ENCODE measurements around the gene CARMIL1.

The CARMIL1 gene

DNA sequence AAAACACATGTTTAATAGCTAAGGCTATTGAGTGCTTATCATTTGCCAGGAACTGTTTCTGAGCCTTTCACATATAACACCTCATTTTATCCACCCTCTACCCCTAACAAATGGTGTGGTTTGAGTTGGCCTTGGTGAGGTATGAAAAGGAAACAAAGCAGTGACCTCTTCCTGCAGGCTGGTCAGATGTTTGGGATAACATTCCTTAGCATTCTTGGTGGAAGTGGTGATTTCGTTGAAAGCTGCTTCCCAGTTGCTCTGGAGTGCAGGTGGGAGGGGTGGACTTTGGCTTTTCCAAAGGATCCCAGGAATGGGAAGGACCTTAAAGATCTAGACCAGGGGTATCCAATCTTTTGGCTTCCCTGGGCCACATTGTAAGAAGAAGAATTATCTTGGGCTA is 41.3 kb downstream of the CARMIL1 start:
- H3K79me2 ChIP-seq = peaks cover 8% of the 10 kb centered on the region
- no peak overlapping the region for H3K27ac ChIP-seq
- no peaks in the 10 kb centered on the region for H3K4me1 ChIP-seq
- no peaks in the 10 kb centered on the region for H3K9me3 ChIP-seq (ENCODE audit: control insufficient read depth, low read length)
- TF ChIP-seq CTCF (IDR thresholded peaks at IDR 0.05) = no peak
- H3K36me3 ChIP-seq (ENCODE audit: control insufficient read depth, insufficient read depth, low read length) = no peaks in the 10 kb centered on the region
- no peak overlapping the region for H2AFZ ChIP-seq
- H3K4me2 ChIP-seq (ENCODE audit: low read length) = no peak overlapping the region
- H3K4me3 ChIP-seq (ENCODE audit: low read depth, low read length) = no peak overlapping the region
- H3K9ac ChIP-seq = no peak overlapping the region
- H3K27me3 ChIP-seq (ENCODE audit: control insufficient read depth, insufficient read depth, low read length) = no peaks in the 10 kb centered on the region

GRCh38 chr6:25322692-25323091 is 43.5 kb downstream of the CARMIL1 start:
- Histone ChIP-seq H3K4me1 (no peaks in the 10 kb centered on the region), H3K9ac (no peak overlapping the region), H3K79me2 (peaks cover 7% of the 10 kb centered on the region), H2AFZ (no peak overlapping the region), H3K36me3 (ENCODE audit: control insufficient read depth, insufficient read depth, low read length) (no peaks in the 10 kb centered on the region), H3K27me3 (ENCODE audit: control insufficient read depth, insufficient read depth, low read length) (no peaks in the 10 kb centered on the region), H3K4me3 (ENCODE audit: low read depth, low read length) (no peak overlapping the region), H3K9me3 (ENCODE audit: control insufficient read depth, low read length) (no peaks in the 10 kb centered on the region), H3K27ac (no peak overlapping the region), H3K4me2 (ENCODE audit: low read length) (no peak overlapping the region)
- TF ChIP-seq CTCF (IDR thresholded peaks at IDR 0.05) = no peak

- no peaks in the 10 kb centered on the region for H3K9me3 ChIP-seq (ENCODE audit: control insufficient read depth, low read length)
Measured at GRCh38 chr6:25324066-25324762, 45.0 kb downstream of the CARMIL1 start.

DNA sequence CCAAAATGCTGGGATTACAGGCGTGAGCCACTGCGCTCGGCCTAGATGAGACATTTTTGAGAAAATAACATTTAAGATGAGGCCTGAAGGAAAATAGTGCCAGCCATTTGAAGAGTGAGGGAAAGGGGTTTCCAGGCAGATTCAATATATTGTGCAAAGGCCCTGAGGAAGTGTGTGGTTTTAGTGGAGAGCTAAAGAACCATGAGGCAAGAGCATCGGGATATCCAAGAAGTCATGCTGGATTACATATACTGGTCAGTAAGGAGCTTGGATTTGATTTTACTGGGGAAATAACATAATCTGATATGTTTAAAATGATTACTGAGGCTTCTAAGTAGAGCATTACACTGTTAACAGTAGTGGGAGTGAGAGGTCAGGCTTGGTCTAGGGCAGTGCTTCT is 47.0 kb downstream of the CARMIL1 start:
- Histone ChIP-seq H3K9me3 (ENCODE audit: control insufficient read depth, low read length) (no peaks in the 10 kb centered on the region), H3K79me2 (peaks cover 5% of the 10 kb centered on the region), H2AFZ (no peak overlapping the region), H3K4me2 (ENCODE audit: low read length) (no peak overlapping the region), H3K36me3 (ENCODE audit: control insufficient read depth, insufficient read depth, low read length) (no peaks in the 10 kb centered on the region), H3K4me3 (ENCODE audit: low read depth, low read length) (no peak overlapping the region), H3K4me1 (no peaks in the 10 kb centered on the region), H3K27me3 (ENCODE audit: control insufficient read depth, insufficient read depth, low read length) (no peaks in the 10 kb centered on the region), H3K27ac (no peak overlapping the region), H3K9ac (no peak overlapping the region)
- no peak for TF ChIP-seq CTCF (IDR thresholded peaks at IDR 0.05)

More at GRCh38 chr6:25324066-25324762, 45.0 kb downstream of the CARMIL1 start:
- Histone ChIP-seq H3K36me3 (ENCODE audit: control insufficient read depth, insufficient read depth, low read length) (no peaks in the 10 kb centered on the region), H3K4me1 (no peaks in the 10 kb centered on the region), H2AFZ (no peak overlapping the region), H3K4me2 (ENCODE audit: low read length) (no peak overlapping the region), H3K27ac (no peak overlapping the region), H3K79me2 (peaks cover 3% of the 10 kb centered on the region), H3K9ac (no peak overlapping the region), H3K4me3 (ENCODE audit: low read depth, low read length) (no peak overlapping the region), H3K27me3 (ENCODE audit: control insufficient read depth, insufficient read depth, low read length) (no peaks in the 10 kb centered on the region)
- TF ChIP-seq CTCF (IDR thresholded peaks at IDR 0.05) = no peak

DNA sequence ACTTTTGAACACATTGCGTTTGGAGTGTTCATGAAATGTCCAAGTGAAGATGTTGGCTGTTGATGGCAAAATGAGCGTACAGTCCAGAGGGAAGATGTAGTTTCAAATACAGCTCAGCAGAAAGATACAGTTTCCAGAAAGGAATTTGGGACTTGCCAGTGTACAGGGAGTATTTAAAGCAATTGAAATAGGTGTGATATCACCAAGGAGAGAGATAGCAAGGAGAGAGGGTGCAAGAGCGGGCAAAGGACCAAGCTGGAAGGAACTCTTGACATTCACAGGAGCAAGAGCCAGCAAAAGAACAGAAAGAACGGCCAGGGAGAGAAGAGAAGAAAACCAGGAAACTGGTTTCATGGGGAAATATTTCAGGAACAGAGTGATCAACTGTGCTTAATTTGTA is 47.8 kb downstream of the CARMIL1 start:
- H3K4me1 ChIP-seq = no peaks in the 10 kb centered on the region
- no peaks in the 10 kb centered on the region for H3K27me3 ChIP-seq (ENCODE audit: control insufficient read depth, insufficient read depth, low read length)
- no peak overlapping the region for H3K4me2 ChIP-seq (ENCODE audit: low read length)
- peaks cover 5% of the 10 kb centered on the region for H3K79me2 ChIP-seq
- TF ChIP-seq CTCF (IDR thresholded peaks at IDR 0.05) = no peak
- H3K4me3 ChIP-seq (ENCODE audit: low read depth, low read length) = no peak overlapping the region
- no peaks in the 10 kb centered on the region for H3K9me3 ChIP-seq (ENCODE audit: control insufficient read depth, low read length)
- H2AFZ ChIP-seq = no peak overlapping the region
- H3K9ac ChIP-seq = no peak overlapping the region
- H3K36me3 ChIP-seq (ENCODE audit: control insufficient read depth, insufficient read depth, low read length) = no peaks in the 10 kb centered on the region
- H3K27ac ChIP-seq = no peak overlapping the region
